IPS DF 6.9 (cell line): ENCODE measurements around the gene SMIM35.

Experiments
- DNase-seq: peaks from one replicate; pipeline ENCODE4 v3.0.0-alpha.2; 2013; ENCODE audit warnings: low read depth, low spot score
- H3K27ac ChIP-seq: one replicate; pipeline ENCODE4 v1.5.1; 2013; ENCODE audit warnings: low read length, control low read depth
- H3K27me3 ChIP-seq: 2 replicates; pipeline ENCODE4 v1.6.1; 2013; ENCODE audit warnings: mild to moderate bottlenecking, low read length; ENCODE audit not compliant: control insufficient read depth, insufficient read depth
- H3K36me3 ChIP-seq: 2 replicates; pipeline ENCODE4 v1.6.1; 2013; ENCODE audit warnings: low read length; ENCODE audit not compliant: control insufficient read depth, insufficient read depth
- H3K4me1 ChIP-seq: 2 replicates; pipeline ENCODE4 v1.6.1; 2013; ENCODE audit warnings: low read length; ENCODE audit not compliant: control insufficient read depth, insufficient read depth
- H3K4me3 ChIP-seq: 2 replicates; pipeline ENCODE4 v1.5.1; 2013; ENCODE audit warnings: mild to moderate bottlenecking, low read length
- H3K9me3 ChIP-seq: 2 replicates; pipeline ENCODE4 v1.6.1; 2013; ENCODE audit warnings: low read length, inconsistent platforms; ENCODE audit not compliant: control insufficient read depth, insufficient read depth
- WGBS: extraction: QIAGEN DNeasy Blood & Tissue Kit; methylation state at CpG from one replicate; pipeline ENCODE4 v1.1.7; 2013; ENCODE audit warnings: mixed read lengths, missing lambda C conversion rate; ENCODE audit not compliant: insufficient read length, insufficient coverage; 5-methylcytosine and 5-hydroxymethylcytosine counted together

The SMIM35 gene

GRCh38 chr11:118033443-118033842 lies 53.3 kb downstream of the SMIM35 start:
- H3K4me3 ChIP-seq = no peak overlapping the region
- no peak for DNase-seq
- WGBS = no CpG with 5 or more reads among the region's 4 CpGs
- no peaks in the 10 kb centered on the region for H3K27me3 ChIP-seq
- no peaks in the 10 kb centered on the region; the same call in 1 of the 2 replicates for H3K4me1 ChIP-seq
- H3K36me3 ChIP-seq = no peaks in the 10 kb centered on the region
- H3K27ac ChIP-seq = no peak overlapping the region
- H3K9me3 ChIP-seq = no peaks in the 10 kb centered on the region

GRCh38 chr11:118028626-118029025 lies 58.1 kb downstream of the SMIM35 start:
- DNase-seq = no peak
- H3K4me3 ChIP-seq = no peak overlapping the region
- no peak overlapping the region for H3K27ac ChIP-seq
- WGBS = 100% methylated on average over 2 of the region's 3 CpGs
- no peaks in the 10 kb centered on the region for H3K9me3 ChIP-seq
- H3K27me3 ChIP-seq = no peaks in the 10 kb centered on the region
- no peaks in the 10 kb centered on the region for H3K4me1 ChIP-seq
- H3K36me3 ChIP-seq = no peaks in the 10 kb centered on the region

- no peak overlapping the region for H3K4me3 ChIP-seq
- no peaks in the 10 kb centered on the region for H3K4me1 ChIP-seq
- no CpG with 5 or more reads among the region's 4 CpGs for WGBS
Observed at GRCh38 chr11:118027694-118028093, 59.1 kb downstream of the SMIM35 start.

GRCh38 chr11:118021146-118021545 lies 65.6 kb downstream of the SMIM35 start:
- Histone ChIP-seq H3K27ac (no peak overlapping the region), H3K36me3 (no peaks in the 10 kb centered on the region), H3K4me3 (no peak overlapping the region), H3K27me3 (no peaks in the 10 kb centered on the region), H3K9me3 (no peaks in the 10 kb centered on the region), H3K4me1 (no peaks in the 10 kb centered on the region)
- no peak for DNase-seq
- no CpG with 5 or more reads among the region's 1 CpG for WGBS

More at GRCh38 chr11:118027694-118028093, 59.1 kb downstream of the SMIM35 start:
- no peaks in the 10 kb centered on the region for H3K36me3 ChIP-seq
- H3K27me3 ChIP-seq = no peaks in the 10 kb centered on the region
- H3K9me3 ChIP-seq = no peaks in the 10 kb centered on the region
- H3K27ac ChIP-seq = no peak overlapping the region
- DNase-seq = no peak

- H3K9me3 ChIP-seq = no peaks in the 10 kb centered on the region
- no peaks in the 10 kb centered on the region for H3K27me3 ChIP-seq
- no CpG with 5 or more reads among the region's 2 CpGs for WGBS
- H3K4me1 ChIP-seq = no peaks in the 10 kb centered on the region
- DNase-seq = no peak
- no peak overlapping the region for H3K4me3 ChIP-seq
- H3K36me3 ChIP-seq = no peaks in the 10 kb centered on the region
- no peak overlapping the region for H3K27ac ChIP-seq
Observed at GRCh38 chr11:118018401-118018800, 68.4 kb downstream of the SMIM35 start.

GRCh38 chr11:118017631-118018315 lies 69.0 kb downstream of the SMIM35 start:
- Histone ChIP-seq H3K36me3 (no peaks in the 10 kb centered on the region), H3K4me3 (no peak overlapping the region), H3K27ac (no peak overlapping the region), H3K4me1 (no peaks in the 10 kb centered on the region), H3K27me3 (no peaks in the 10 kb centered on the region), H3K9me3 (no peaks in the 10 kb centered on the region)
- DNase-seq = no peak
- WGBS = no CpG with 5 or more reads among the region's 4 CpGs

- Histone ChIP-seq H3K27me3 (no peaks in the 10 kb centered on the region), H3K36me3 (no peaks in the 10 kb centered on the region), H3K9me3 (no peaks in the 10 kb centered on the region), H3K4me1 (no peaks in the 10 kb centered on the region), H3K27ac (no peak overlapping the region), H3K4me3 (no peak overlapping the region)
- DNase-seq = no peak
- WGBS = no CpG with 5 or more reads among the region's 3 CpGs
Observed at GRCh38 chr11:118017111-118017510, 69.7 kb downstream of the SMIM35 start.

GRCh38 chr11:118016104-118016503 lies 70.7 kb downstream of the SMIM35 start:
- DNase-seq = no peak

GRCh38 chr11:118015385-118015841 lies 71.3 kb downstream of the SMIM35 start:
- DNase-seq = no peak
- no CpG with 5 or more reads among the region's 11 CpGs for WGBS
- H3K4me1 ChIP-seq = no peaks in the 10 kb centered on the region; the same call in 1 of the 2 replicates
- H3K27me3 ChIP-seq = no peaks in the 10 kb centered on the region
- H3K9me3 ChIP-seq = no peaks in the 10 kb centered on the region
- H3K27ac ChIP-seq = no peak overlapping the region
- H3K36me3 ChIP-seq = no peaks in the 10 kb centered on the region
- H3K4me3 ChIP-seq = no peak overlapping the region

More at GRCh38 chr11:118016104-118016503, 70.7 kb downstream of the SMIM35 start:
- H3K27ac ChIP-seq = no peak overlapping the region
- H3K27me3 ChIP-seq = no peaks in the 10 kb centered on the region
- H3K36me3 ChIP-seq = no peaks in the 10 kb centered on the region
- no CpG with 5 or more reads among the region's 4 CpGs for WGBS
- no peak overlapping the region for H3K4me3 ChIP-seq
- H3K9me3 ChIP-seq = no peaks in the 10 kb centered on the region
- H3K4me1 ChIP-seq = no peaks in the 10 kb centered on the region; the same call in 1 of the 2 replicates

GRCh38 chr11:118014022-118014421 lies 72.7 kb downstream of the SMIM35 start:
- Histone ChIP-seq H3K9me3 (no peaks in the 10 kb centered on the region), H3K4me1 (no peaks in the 10 kb centered on the region; the same call in 1 of the 2 replicates), H3K36me3 (no peaks in the 10 kb centered on the region), H3K27ac (no peak overlapping the region), H3K4me3 (no peak overlapping the region), H3K27me3 (no peaks in the 10 kb centered on the region)
- DNase-seq = no peak
- WGBS = no CpG with 5 or more reads among the region's 3 CpGs
